Fibroblast of lung (primary cell): Measurements from ENCODE around the gene SNX21.

Experiments
- EZH2 ChIP-seq: IDR thresholded peaks from 2 replicates; pipeline ENCODE4 v1.5.1; 2012; ENCODE audit warnings: low read length, control low read depth, mild to moderate bottlenecking; ENCODE audit errors: missing control alignments
- TF ChIP-seq, protein P1 (sequence below), 2 donors: IDR thresholded peaks in 1 of 2; conservative IDR thresholded peaks in 1 of 2; 1 replicate in 1 of 2; 2 replicates in 1 of 2; pipeline ENCODE4 v1.5.1; 2011 to 2012; ENCODE audit warnings: low read length in 2 of 2, control low read depth in 1 of 2, inconsistent platforms in 1 of 2, low read depth in 1 of 2, mild to moderate bottlenecking in 1 of 2

DNA sequence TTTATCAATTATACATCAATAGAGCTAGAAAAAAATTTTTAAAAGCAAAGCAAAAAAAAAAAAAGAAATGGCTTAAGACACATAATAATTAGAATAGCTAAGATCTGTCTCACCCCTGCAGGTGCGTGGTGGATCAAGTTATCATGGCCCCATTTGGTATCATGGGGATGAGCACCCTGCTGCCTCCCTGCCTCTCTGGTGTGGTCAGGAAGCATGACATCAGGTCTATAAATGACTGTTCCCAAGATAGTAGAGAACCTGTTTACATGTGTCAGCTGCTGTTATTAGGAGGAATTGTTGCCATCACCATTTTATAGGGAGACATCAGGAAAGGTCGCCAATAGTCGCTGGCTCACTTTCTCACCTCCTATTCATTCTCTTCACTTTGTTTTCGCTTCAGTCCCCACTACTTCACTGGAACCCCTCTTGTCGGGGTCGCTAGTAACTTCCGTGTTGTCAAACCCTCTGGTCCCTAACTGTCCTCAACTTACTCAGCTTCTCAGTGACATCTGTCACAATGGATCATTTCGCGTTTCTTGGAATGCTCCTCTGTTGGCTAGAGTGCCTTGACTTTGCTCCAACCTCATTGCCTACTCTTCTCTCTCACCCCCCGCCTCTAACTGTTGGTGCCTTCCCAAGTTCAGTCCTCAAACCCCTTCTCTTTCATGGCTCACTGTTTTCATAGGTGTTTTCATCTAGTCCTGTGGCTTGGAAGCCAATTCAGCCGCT is 37.1 kb upstream of the SNX21 start:
- no peak for TF ChIP-seq EZH2
- TF ChIP-seq, protein P1, sequence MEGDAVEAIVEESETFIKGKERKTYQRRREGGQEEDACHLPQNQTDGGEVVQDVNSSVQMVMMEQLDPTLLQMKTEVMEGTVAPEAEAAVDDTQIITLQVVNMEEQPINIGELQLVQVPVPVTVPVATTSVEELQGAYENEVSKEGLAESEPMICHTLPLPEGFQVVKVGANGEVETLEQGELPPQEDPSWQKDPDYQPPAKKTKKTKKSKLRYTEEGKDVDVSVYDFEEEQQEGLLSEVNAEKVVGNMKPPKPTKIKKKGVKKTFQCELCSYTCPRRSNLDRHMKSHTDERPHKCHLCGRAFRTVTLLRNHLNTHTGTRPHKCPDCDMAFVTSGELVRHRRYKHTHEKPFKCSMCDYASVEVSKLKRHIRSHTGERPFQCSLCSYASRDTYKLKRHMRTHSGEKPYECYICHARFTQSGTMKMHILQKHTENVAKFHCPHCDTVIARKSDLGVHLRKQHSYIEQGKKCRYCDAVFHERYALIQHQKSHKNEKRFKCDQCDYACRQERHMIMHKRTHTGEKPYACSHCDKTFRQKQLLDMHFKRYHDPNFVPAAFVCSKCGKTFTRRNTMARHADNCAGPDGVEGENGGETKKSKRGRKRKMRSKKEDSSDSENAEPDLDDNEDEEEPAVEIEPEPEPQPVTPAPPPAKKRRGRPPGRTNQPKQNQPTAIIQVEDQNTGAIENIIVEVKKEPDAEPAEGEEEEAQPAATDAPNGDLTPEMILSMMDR (conservative IDR thresholded peaks at IDR 0.05 in 1 of 2, IDR thresholded peaks at IDR 0.05 in 1 of 2; ENCODE audit: low read depth in 1 of 2, low read length in 2 of 2): no peak
